ENCODE data around the gene CORO6.

Gene CORO6

GRCh38 chr17:29588562-29589411 is 33.9 kb downstream of the CORO6 start:
- peak overlapping the region; percentile 59 for H3K4me3 ChIP-seq (ENCODE audit: low read depth, low read length)
- TF ChIP-seq CTCF (IDR thresholded peaks at IDR 0.05; ENCODE audit: low read depth, low read length): no peak
- H3K9me3 ChIP-seq (ENCODE audit: severe bottlenecking): no peaks in the 10 kb centered on the region
- H3K36me3 ChIP-seq: no peaks in the 10 kb centered on the region
- H3K27ac ChIP-seq: peak overlapping the region; percentile 51
- no peak for DNase-seq
- H3K27me3 ChIP-seq (ENCODE audit: insufficient read depth, low read depth, severe bottlenecking): no peaks in the 10 kb centered on the region

GRCh38 chr17:29588017-29588561 is 34.6 kb downstream of the CORO6 start:
- Histone ChIP-seq H3K27me3 (ENCODE audit: insufficient read depth, low read depth, severe bottlenecking) (no peaks in the 10 kb centered on the region), H3K36me3 (peaks cover 4% of the 10 kb centered on the region), H3K4me3 (ENCODE audit: low read depth, low read length) (peak overlapping the region; percentile 59), H3K27ac (no peak overlapping the region), H3K9me3 (ENCODE audit: severe bottlenecking) (no peaks in the 10 kb centered on the region)
- TF ChIP-seq CTCF (IDR thresholded peaks at IDR 0.05; ENCODE audit: low read depth, low read length): no peak
- no peak for DNase-seq

DNA sequence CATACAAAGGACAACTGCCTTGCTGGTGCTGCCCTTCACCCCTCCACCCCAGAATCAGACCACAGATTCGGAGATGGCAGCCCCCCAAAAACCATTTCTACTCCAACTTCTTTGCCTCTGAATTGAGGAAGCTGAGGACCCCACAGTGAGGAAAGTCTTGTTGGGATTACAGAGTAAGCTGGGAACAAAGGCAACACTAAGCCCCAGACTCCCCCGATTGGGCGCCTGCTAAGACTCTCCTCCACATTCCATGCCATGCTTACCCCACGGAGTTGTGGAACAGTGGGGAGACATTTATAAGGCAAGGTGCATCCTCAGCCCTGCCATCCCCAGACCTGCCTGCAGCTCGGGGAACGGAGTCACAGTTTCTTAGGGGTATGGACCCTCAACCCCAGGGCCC is 35.1 kb downstream of the CORO6 start:
- H3K9me3 ChIP-seq (ENCODE audit: severe bottlenecking): no peaks in the 10 kb centered on the region
- H3K27ac ChIP-seq: no peak overlapping the region
- no peak for TF ChIP-seq CTCF (IDR thresholded peaks at IDR 0.05; ENCODE audit: low read depth, low read length)
- H3K27me3 ChIP-seq (ENCODE audit: insufficient read depth, low read depth, severe bottlenecking): no peaks in the 10 kb centered on the region
- peaks cover 9% of the 10 kb centered on the region for H3K36me3 ChIP-seq
- no peak for DNase-seq
- H3K4me3 ChIP-seq (ENCODE audit: low read depth, low read length): no peak overlapping the region

DNA sequence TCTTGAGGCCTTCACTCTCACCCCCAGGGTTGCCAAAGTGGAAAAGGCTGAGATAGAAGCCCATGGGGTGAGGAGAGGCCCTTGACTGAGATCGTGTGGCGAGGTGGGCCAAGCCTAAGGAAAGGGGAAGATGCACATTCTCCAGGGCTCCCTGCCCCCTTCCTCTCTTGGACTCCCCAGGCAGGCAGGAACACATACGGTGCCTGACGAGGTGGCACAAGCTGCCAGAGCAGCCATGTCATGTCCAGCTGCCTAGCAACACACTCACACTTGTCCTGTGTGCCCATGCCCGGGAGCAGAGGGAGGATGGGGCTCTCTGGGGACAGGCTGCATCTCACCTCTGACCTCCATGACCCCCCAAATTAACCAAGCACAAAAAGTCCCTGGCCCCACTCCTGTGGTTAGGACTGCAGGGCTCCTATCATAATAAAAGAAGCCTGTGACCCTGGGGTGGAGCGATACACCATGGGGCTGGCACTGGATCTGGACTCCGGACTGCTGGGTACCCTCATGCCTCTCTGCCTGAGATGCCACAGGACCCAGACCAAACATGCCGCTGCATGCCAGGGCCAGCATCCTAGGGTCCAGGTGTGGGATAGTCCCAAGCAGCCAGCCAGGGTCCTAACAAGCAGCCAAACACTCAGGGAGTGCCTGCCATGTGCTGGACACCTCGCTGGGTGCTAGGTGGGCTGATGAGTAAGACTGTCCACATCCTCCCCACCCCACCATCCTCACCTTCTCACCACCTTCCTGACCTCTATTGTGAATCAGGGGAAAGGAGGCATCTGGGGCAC is 35.8 kb downstream of the CORO6 start:
- no peak for TF ChIP-seq CTCF (IDR thresholded peaks at IDR 0.05; ENCODE audit: low read depth, low read length)
- H3K4me3 ChIP-seq (ENCODE audit: low read depth, low read length): no peak overlapping the region
- no peak overlapping the region for H3K27ac ChIP-seq
- no peaks in the 10 kb centered on the region for H3K27me3 ChIP-seq (ENCODE audit: insufficient read depth, low read depth, severe bottlenecking)
- no peak for DNase-seq
- H3K36me3 ChIP-seq: peaks cover 17% of the 10 kb centered on the region
- no peaks in the 10 kb centered on the region for H3K9me3 ChIP-seq (ENCODE audit: severe bottlenecking)

GRCh38 chr17:29585080-29585751 is 37.5 kb downstream of the CORO6 start:
- Histone ChIP-seq H3K27ac (no peak overlapping the region), H3K36me3 (peaks cover 28% of the 10 kb centered on the region)

More at GRCh38 chr17:29585080-29585751, 37.5 kb downstream of the CORO6 start:
- no peaks in the 10 kb centered on the region for H3K27me3 ChIP-seq (ENCODE audit: insufficient read depth, low read depth, severe bottlenecking)
- peak; percentile 39 for TF ChIP-seq CTCF (IDR thresholded peaks at IDR 0.05; ENCODE audit: low read depth, low read length)
- no peak for DNase-seq
- H3K4me3 ChIP-seq (ENCODE audit: low read depth, low read length): no peak overlapping the region
- no peaks in the 10 kb centered on the region for H3K9me3 ChIP-seq (ENCODE audit: severe bottlenecking)
